WTC11 (cell line): ENCODE results near the gene METTL1. TPM values are rescaled to one million over a fixed set of nuclear protein-coding genes. Genes with fewer than 3 reads are reported as not detected.

Experiments used
- ATAC-seq: fragments of 200-7000 bp; cut with Tn5 transposase; 2 replicates; pipeline ENCODE4 v1.10.0; 2021; ENCODE audit warnings: mild to moderate bottlenecking, moderate library complexity
- CTCF ChIA-PET: fragments of 300-600 bp; sonication (Branson Sonifier 250); formaldehyde crosslinking; loops from one replicate; lab custom pipeline; 2021; ENCODE audit warnings: antibody characterized with exemption; lab: Charles Lee
- POLR2A ChIA-PET: fragments of 350-600 bp; sonication (Branson Sonifier 250); formaldehyde crosslinking; loops from one replicate; lab custom pipeline; 2021; ENCODE audit warnings: antibody characterized with exemption; lab: Charles Lee
- DNase-seq: peaks from one replicate; pipeline ENCODE4 v3.0.0; 2021; ENCODE audit warnings: low spot score
- H3K27ac Mint-ChIP-seq: 2 replicates; pipeline ENCODE4 v1.8.0; 2021; ENCODE audit warnings: mixed read lengths
- H3K27me3 Mint-ChIP-seq: 2 replicates; pipeline ENCODE4 v1.8.0; 2021; ENCODE audit warnings: low read depth, mild to moderate bottlenecking, moderate library complexity, mixed read lengths
- H3K36me3 Mint-ChIP-seq: 2 replicates; pipeline ENCODE4 v1.8.0; 2021; ENCODE audit warnings: mixed read lengths
- H3K4me1 Mint-ChIP-seq: 2 replicates; pipeline ENCODE4 v1.8.0; 2022; ENCODE audit warnings: mixed read lengths
- H3K4me3 Mint-ChIP-seq: 2 replicates; pipeline ENCODE4 v1.8.0; 2021; ENCODE audit warnings: mild to moderate bottlenecking, moderate library complexity, mixed read lengths
- H3K9me3 Mint-ChIP-seq: 2 replicates; pipeline ENCODE4 v1.8.0; 2021; ENCODE audit warnings: mixed read lengths
- ATF2 ChIP-seq: sonication (generic); formaldehyde crosslinking; IDR thresholded peaks from 2 replicates; pipeline ENCODE4 v1.8.1; 2022; ENCODE audit warnings: low read depth, missing genetic modification reagents, borderline replicate concordance
- CBFB ChIP-seq: sonication (generic); formaldehyde crosslinking; IDR thresholded peaks from 2 replicates; pipeline ENCODE4 v1.8.1; 2022; ENCODE audit warnings: mild to moderate bottlenecking, low read depth, missing genetic modification reagents
- ERG ChIP-seq: fragments of 250-450 bp; sonication (Bioruptor Pico); IDR thresholded peaks from 2 replicates; pipeline ENCODE4 v1.8.0; 2021; ENCODE audit warnings: mild to moderate bottlenecking
- FOXK1 ChIP-seq: sonication (generic); formaldehyde crosslinking; IDR thresholded peaks from 2 replicates; pipeline ENCODE4 v1.8.0; 2022; ENCODE audit warnings: mild to moderate bottlenecking, moderate library complexity, missing genetic modification reagents
- FOXP4 ChIP-seq: sonication (generic); formaldehyde crosslinking; IDR thresholded peaks from 2 replicates; pipeline ENCODE4 v1.8.0; 2022; ENCODE audit warnings: mild to moderate bottlenecking, missing genetic modification reagents
- GTF2I ChIP-seq: fragments of 250-450 bp; sonication (Bioruptor Pico); conservative IDR thresholded peaks from 2 replicates; pipeline ENCODE4 v1.4.0; 2021; ENCODE audit warnings: mild to moderate bottlenecking
- IRF1 ChIP-seq: sonication (generic); formaldehyde crosslinking; IDR thresholded peaks from 2 replicates; pipeline ENCODE4 v1.8.0; 2023; ENCODE audit warnings: missing genetic modification reagents
- PRRX2 ChIP-seq: fragments of 250-450 bp; sonication (Bioruptor Pico); IDR thresholded peaks from 2 replicates; pipeline ENCODE4 v1.8.0; 2021; ENCODE audit warnings: mild to moderate bottlenecking
- SMAD3 ChIP-seq: sonication (generic); formaldehyde crosslinking; IDR thresholded peaks from 2 replicates; pipeline ENCODE4 v1.8.0; 2022; ENCODE audit warnings: missing genetic modification reagents, mild to moderate bottlenecking, borderline replicate concordance
- TEAD1 ChIP-seq: sonication (generic); formaldehyde crosslinking; IDR thresholded peaks from 2 replicates; pipeline ENCODE4 v1.8.0; 2022; ENCODE audit warnings: mild to moderate bottlenecking, missing genetic modification reagents
- TEAD4 ChIP-seq: sonication (generic); formaldehyde crosslinking; IDR thresholded peaks from 2 replicates; pipeline ENCODE4 v1.8.0; 2022; ENCODE audit warnings: mild to moderate bottlenecking, missing genetic modification reagents
- USF2 ChIP-seq: sonication (generic); formaldehyde crosslinking; IDR thresholded peaks from 2 replicates; pipeline ENCODE4 v1.8.1; 2023; ENCODE audit warnings: mild to moderate bottlenecking, missing genetic modification reagents, moderate library complexity
- ZNF281 ChIP-seq: sonication (generic); formaldehyde crosslinking; IDR thresholded peaks from 2 replicates; pipeline ENCODE4 v1.8.0; 2023; ENCODE audit warnings: mild to moderate bottlenecking, missing genetic modification reagents
- ZNF512 ChIP-seq: sonication (generic); formaldehyde crosslinking; IDR thresholded peaks from 2 replicates; pipeline ENCODE4 v1.8.1; 2022; ENCODE audit warnings: missing genetic modification reagents, borderline replicate concordance
- total RNA-seq: library from RNA; stranded (reverse); gene quantifications from 3 replicates; pipeline ENCODE4 v1.2.3, GENCODE V29; 2021

The METTL1 gene
- total RNA-seq, 1 experiment from 2014 or later: 25.5 TPM

GRCh38 chr12:57760347-57760982 lies 11.4 kb downstream of the METTL1 start:
- Mint-ChIP-seq H3K36me3 (no peaks in the 10 kb centered on the region), H3K4me1 (peaks cover 31% of the 10 kb centered on the region), H3K27ac (no peak overlapping the region), H3K4me3 (no peak overlapping the region), H3K27me3 (peaks cover 98% of the 10 kb centered on the region), H3K9me3 (no peaks in the 10 kb centered on the region)
- peak; percentile 70 for TF ChIP-seq FOXP4 (CRISPR knock-in tag)
- TF ChIP-seq GTF2I (CRISPR knock-in tag): no peak
- TF ChIP-seq SMAD3 (CRISPR knock-in tag): 0 out of 2 replicates have a peak, but pooled peaks have one; percentile 46
- no peak for TF ChIP-seq ZNF281 (CRISPR knock-in tag)
- TF ChIP-seq FOXK1: 0 out of 2 replicates have a peak, but pooled peaks have one; percentile 41
- 0 out of 2 replicates have a peak, but pooled peaks have one; percentile 59 for TF ChIP-seq IRF1 (CRISPR knock-in tag)
- peak; percentile 64; the same call in 1 of the 2 replicates for TF ChIP-seq TEAD4 (CRISPR knock-in tag)
- no peak for TF ChIP-seq USF2 (CRISPR knock-in tag)
- peak; percentile 19; the same call in 1 of the 2 replicates for TF ChIP-seq ZNF512 (CRISPR knock-in tag)
- peak; percentile 54; the same call in 1 of the 2 replicates for TF ChIP-seq TEAD1 (CRISPR knock-in tag)
- TF ChIP-seq ERG (CRISPR knock-in tag): no peak
- TF ChIP-seq ATF2: no peak
- no peak for TF ChIP-seq PRRX2 (CRISPR knock-in tag)
- TF ChIP-seq CBFB (CRISPR knock-in tag): no peak
- ChIA-PET POLR2A (interaction anchor here (1.0 to 1.4 kb wide), 2 partner anchors 12 to 16 kb away, joined by 3 read pairs; partner anchors contain the start of genes EEF1AKMT3 and TSPAN31), CTCF (interaction anchor here (1.0 to 1.1 kb wide), 3 partner anchors 12 to 133 kb away, joined by 3 to 5 read pairs (median 4); partner anchors contain the start of genes EEF1AKMT3 and METTL1)
- no peak for ATAC-seq
- peak; percentile 69 for DNase-seq
